ENCODE measurements around the gene NHERF2.

Gene NHERF2

DNA sequence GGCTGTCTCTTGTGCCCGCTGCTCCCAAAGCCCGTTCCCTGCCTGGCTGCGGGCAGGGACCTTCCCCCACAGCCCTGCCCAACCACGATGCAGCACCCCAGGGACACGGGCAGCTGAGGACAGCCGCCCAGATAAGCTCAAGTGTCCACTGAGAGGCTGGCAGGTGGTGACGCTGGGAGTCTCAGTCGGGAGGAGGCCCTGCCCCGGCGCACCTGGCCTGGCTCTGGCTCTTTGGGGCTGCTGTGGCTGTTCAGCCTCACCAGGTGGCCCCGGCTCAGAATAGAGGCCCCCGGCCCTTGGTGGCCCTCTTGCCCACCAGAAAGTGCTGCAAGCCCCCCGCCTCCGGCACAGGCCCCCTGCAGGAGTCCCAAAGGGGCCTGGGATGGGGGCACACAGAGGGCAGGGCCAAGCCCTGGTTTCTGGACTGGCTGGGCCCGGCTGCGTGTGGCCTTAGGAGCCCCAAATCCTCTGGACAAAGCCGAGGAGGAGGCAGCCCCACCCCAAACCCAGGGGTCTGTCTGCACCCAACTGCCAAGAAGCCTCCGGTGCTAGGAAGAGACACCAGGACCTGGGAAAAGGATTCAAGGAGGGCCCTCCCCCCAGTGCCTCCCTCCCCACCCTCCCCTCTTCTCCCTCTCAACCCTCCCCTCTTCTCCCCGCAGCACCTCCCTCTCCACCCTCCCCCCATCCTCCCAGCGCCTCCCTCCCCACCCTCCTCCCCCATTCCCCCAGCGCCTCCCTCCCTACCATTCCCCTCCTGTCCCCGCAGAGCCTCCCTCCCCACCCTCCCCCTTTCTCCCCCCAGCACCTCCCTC lies 15.7 kb downstream of the NHERF2 start:
- DNase-seq: peak; percentile 94 to 98

GRCh38 chr16:2042986-2043666 lies 16.4 kb downstream of the NHERF2 start:
- DNase-seq: peak; percentile 48 to 85

DNA sequence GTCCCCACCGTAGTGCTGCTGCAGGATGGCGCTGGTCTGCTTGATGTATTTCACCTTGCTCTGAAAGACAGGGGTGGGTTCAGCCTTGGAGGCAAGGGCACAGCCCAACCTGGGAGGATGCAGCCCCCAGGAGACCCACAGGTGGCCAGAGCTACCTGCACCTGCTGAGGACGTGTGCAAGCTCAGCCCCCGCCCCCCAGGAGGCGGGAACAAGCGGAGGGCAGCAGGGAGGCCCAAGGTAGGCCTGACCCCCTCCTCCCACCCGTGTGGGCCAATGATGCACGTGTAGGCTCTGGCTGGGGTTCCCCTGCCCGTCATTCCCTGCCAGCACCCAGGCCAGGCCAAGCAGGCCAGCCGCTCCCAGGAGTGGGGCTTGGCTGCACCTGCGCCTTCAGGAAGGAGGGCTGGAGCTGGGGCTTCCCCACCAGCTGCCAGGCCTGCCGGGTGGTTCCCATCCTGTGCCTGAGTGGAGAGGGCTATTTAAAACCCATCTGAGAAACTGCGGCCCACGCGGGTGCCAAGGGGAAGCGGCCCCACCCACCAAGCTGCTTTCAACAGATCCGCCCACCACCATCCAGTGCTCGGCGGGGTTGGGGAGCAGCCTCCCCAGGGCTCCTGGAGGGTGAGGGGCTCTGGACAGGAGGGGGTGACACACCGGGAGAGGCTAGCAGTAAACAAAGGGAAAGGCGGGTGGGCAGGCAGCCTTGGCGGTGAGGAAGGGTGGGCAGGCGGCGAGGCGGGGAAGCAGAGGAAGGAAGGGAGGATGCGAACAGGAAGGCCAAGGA lies 17.2 kb downstream of the NHERF2 start:
- DNase-seq: peak; percentile 75 to 89

DNA sequence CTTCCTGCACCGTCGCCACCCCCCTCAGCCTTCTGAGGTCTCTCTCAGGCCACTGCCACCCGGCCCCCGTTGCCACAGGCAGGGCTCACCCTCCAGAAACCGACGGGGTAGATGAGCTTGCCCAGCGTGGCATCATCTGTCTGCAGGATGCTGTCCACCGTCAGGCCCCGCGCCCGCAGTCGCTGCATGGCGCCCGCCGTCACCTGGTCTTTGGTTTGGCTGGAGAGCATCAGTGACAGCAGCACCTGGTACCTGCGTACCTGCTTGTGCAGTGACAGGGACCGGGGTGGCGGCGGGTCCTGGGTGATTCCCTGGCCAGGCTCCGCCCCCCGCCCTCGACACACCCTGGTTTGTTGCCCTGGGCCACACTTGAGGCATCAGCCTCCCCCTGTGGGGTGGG lies 17.8 kb downstream of the NHERF2 start:
- no peak for DNase-seq

- DNase-seq: no peak
Observed at GRCh38 chr16:2045965-2046892, 19.5 kb downstream of the NHERF2 start.

- DNase-seq: no peak
Observed at GRCh38 chr16:2046893-2047329, 20.2 kb downstream of the NHERF2 start.

GRCh38 chr16:2047330-2048115 lies 20.8 kb downstream of the NHERF2 start, which contains the start of the genes NTHL1 and TSC2:
Gene NTHL1 (minus strand): TSS chr16:2047834. CDS start chr16:2047823, 11 bp downstream.
Gene TSC2 (plus strand): TSS chr16:2047985. CDS start chr16:2048616, 631 bp downstream.
- peak; percentile 97 for DNase-seq

DNA sequence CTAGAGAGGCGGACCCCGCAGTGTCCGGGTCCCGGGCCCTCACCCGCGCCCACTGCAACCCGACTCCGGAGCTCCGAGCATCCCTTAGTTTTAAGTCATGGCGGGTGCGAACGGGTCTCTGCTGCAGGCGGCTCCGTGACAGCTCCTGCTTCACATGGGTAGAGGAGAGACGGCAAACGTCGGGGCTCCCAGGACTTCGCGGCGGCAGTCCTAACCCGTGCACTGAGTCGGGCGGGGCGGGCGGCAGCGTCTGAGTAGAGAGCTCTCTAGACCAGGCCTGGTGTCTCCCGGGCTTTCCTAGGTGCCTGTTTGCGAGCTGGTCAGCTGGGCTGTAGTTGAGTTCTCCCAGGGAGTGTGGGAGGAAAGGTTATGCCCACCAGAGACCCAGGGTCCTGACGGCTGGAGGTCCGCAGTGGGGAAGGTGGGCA lies 21.4 kb downstream of the NHERF2 start:
- no peak for DNase-seq

GRCh38 chr16:2053211-2053610 lies 26.5 kb downstream of the NHERF2 start:
- DNase-seq: no peak

DNA sequence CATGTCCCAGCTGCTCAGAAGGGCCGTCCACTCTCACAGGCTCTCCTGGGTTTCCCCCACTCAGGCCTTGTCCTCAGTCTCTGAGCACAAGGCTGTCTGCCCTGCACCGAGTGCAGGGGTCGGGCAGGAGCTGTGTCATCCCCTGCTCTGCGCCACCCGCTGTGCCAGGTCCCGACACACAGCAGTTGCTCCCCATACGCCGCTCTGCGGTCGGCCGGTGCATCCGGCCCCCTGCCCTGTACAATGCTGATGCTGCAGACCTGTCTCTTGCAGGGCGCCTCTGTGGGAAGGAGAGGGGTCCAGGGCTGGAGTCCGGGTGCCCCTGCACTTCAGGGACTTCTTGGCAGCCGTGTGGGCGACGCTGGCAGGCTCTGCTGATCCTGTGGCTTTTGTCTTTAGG lies 27.2 kb downstream of the NHERF2 start:
- DNase-seq: no peak

DNA sequence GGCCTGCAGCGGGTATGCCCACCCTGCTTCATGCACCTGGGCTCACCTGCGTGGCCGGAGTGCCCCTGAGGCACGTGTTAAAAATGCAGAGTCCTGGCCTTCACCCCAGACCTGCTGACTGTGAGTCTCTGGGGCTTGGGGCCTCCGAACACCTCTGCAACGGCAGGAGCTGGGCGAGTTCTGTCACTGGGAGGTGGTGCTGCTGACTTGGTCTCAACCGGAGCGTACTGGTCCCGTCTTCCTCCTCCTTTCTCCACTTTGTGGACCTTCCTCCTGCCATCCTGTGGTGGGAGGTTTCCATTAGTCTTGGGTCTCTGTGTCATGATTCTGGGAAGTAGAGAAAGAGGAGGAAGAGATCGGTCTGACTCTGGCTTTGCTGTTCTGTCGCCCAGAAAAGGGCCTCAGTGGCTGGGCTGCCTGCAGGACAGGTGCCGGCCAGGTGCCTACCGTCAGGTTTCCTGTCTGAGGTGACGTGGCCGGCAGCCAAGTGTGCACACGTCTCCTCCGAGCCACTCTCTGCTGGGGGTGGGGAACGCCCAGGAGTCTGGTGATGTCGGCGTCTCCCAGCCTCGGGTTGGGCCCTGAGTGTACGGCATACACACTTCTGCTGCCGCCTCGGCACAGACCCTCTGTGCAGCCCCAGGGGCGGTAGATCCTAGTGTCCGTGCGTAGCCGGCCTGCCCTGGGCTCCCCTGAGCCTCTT lies 28.0 kb downstream of the NHERF2 start:
- DNase-seq: peak; percentile 91 to 92

DNA sequence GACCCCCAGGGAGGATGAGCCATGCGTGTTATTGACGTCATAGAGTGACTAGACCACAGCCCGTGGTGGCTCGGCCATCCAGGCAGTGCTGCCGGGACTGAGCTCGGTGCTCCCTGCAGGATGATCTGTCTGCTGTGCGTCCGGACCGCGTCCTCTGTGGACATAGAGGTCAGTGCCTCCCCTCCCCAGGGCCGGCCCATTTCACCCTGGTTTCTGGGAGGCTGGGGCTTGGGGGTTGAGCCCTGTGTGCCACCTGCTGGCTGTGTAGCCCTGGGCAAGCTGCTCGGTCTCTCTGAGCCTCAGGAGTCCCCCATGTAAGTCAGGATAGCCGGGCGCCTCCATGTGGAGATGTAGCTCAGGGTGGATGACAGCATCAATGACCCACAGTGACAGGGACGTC lies 29.4 kb downstream of the NHERF2 start:
- peak in 1 of 2 experiments; percentile 84 for DNase-seq

GRCh38 chr16:2056681-2057407 lies 30.1 kb downstream of the NHERF2 start:
- no peak for DNase-seq

GRCh38 chr16:2057438-2057837 lies 30.7 kb downstream of the NHERF2 start:
- DNase-seq: no peak

GRCh38 chr16:2058420-2058819 lies 31.7 kb downstream of the NHERF2 start:
- DNase-seq: no peak

- DNase-seq: peak; percentile 56 to 68
Observed at GRCh38 chr16:2058872-2059271, 32.2 kb downstream of the NHERF2 start.

GRCh38 chr16:2060346-2060745 lies 33.6 kb downstream of the NHERF2 start:
- no peak for DNase-seq

GRCh38 chr16:2061023-2061422 lies 34.3 kb downstream of the NHERF2 start:
- DNase-seq: no peak

- no peak for DNase-seq
Observed at GRCh38 chr16:2061526-2061925, 34.8 kb downstream of the NHERF2 start.

GRCh38 chr16:2062801-2063200 lies 36.1 kb downstream of the NHERF2 start:
- DNase-seq: no peak

Data from NCI-H187 (cell line).